ENCODE results near the gene PBOV1. TPM values are rescaled to one million over a fixed set of nuclear protein-coding genes. Genes with fewer than 3 reads are reported as not detected.

PBOV1 gene
- total RNA-seq, 2 experiments from 2014 or later, result not detected

DNA sequence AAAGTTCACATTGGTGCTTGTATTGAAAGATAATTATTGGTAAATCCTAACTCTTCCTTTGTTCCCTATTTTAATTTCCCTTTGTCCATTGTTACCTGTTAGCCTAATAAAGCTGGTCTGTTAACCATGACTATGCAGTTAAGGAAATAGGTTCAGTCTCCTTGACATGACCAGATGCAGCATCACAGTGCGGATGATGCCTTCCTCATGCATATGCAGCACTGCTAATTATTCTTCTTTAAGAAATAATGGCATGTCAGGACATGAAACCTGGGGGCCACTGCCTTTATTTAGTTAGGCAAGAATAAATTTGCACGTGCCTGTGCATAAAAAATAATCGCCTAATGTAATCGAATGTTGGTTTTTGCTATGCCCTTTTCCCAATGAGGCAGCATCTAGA, 16.5 kb downstream of the PBOV1 start:
- Histone ChIP-seq H4K20me1 (ENCODE audit: insufficient read depth, low read length) (no peaks in the 10 kb centered on the region), H3K9me3 (ENCODE audit: low read length) (no peaks in the 10 kb centered on the region), H3K27ac (ENCODE audit: low read depth, low read length, poor library complexity, severe bottlenecking) (no peak overlapping the region), H3K36me3 (ENCODE audit: insufficient read depth, low read length) (no peaks in the 10 kb centered on the region), H3K4me2 (ENCODE audit: low read length) (no peak overlapping the region), H3K9me2 (ENCODE audit: insufficient read depth, low read length) (no peaks in the 10 kb centered on the region), H3K4me1 (ENCODE audit: insufficient read depth, low read length, poor library complexity, severe bottlenecking) (no peaks in the 10 kb centered on the region), H3K79me2 (ENCODE audit: insufficient read depth, low read depth, low read length) (no peaks in the 10 kb centered on the region), H3K4me3 (ENCODE audit: low read depth, low read length, poor library complexity, severe bottlenecking) (no peak overlapping the region), H2AFZ (ENCODE audit: low read length) (no peak overlapping the region)
- CTCF ChIA-PET (ENCODE audit: unreplicated experiment), result no interaction called here
- no TSS peak for BruUV-seq (replicated peaks)
- TF ChIP-seq, protein P1, sequence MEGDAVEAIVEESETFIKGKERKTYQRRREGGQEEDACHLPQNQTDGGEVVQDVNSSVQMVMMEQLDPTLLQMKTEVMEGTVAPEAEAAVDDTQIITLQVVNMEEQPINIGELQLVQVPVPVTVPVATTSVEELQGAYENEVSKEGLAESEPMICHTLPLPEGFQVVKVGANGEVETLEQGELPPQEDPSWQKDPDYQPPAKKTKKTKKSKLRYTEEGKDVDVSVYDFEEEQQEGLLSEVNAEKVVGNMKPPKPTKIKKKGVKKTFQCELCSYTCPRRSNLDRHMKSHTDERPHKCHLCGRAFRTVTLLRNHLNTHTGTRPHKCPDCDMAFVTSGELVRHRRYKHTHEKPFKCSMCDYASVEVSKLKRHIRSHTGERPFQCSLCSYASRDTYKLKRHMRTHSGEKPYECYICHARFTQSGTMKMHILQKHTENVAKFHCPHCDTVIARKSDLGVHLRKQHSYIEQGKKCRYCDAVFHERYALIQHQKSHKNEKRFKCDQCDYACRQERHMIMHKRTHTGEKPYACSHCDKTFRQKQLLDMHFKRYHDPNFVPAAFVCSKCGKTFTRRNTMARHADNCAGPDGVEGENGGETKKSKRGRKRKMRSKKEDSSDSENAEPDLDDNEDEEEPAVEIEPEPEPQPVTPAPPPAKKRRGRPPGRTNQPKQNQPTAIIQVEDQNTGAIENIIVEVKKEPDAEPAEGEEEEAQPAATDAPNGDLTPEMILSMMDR (conservative IDR thresholded peaks at IDR 0.05; ENCODE audit: low read length), result no peak
- TF ChIP-seq EZH2phosphoT487 (IDR thresholded peaks at IDR 0.05; ENCODE audit: borderline replicate concordance, low read depth, low read length), result no peak
- intact Hi-C loops (cut with micrococcal nuclease; ENCODE audit: unreplicated experiment), result no loop called here
- POLR2A ChIA-PET, result interaction anchor here (0.7 kb wide), 1 partner anchor 42 kb away, joined by 3 read pairs; no protein-coding TSS in a partner anchor
- no peak for DNase-seq (ENCODE audit: low spot score)

DNA sequence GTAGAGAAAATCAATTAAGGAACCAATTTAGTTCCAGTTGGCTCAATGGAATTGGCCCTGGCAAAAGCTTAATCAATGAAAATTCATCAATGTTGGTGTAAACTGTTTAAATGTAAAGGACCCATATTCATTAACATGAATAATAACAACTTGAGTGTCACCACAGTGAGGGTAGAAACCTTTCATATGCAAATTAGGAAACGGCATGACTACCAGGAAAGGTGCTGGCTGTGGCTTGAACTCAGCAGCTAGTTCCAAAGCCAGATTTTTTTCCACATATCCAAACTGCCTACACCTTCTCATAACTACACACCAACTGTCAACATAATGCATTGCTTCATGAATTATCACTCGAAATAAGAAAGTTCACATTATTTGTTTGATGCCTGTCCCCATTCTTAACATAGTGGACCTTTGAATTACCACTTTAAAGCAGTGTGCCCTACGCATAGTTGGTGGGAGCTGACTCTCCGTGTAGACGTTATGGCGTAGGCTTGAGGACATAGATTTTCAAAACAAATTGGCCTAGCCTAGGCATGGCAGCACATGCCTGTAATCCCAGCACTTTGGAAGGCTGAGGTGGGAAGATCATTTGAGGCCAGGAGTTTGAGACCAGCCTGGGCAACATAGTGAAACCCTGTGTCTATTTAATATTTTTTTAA, 19.7 kb downstream of the PBOV1 start:
- intact Hi-C loops (cut with micrococcal nuclease; ENCODE audit: unreplicated experiment), result no loop called here
- Histone ChIP-seq H3K9me3 (ENCODE audit: low read length) (no peaks in the 10 kb centered on the region), H2AFZ (ENCODE audit: low read length) (no peak overlapping the region), H3K27ac (ENCODE audit: low read depth, low read length, poor library complexity, severe bottlenecking) (no peak overlapping the region), H3K79me2 (ENCODE audit: insufficient read depth, low read depth, low read length) (no peaks in the 10 kb centered on the region), H3K4me2 (ENCODE audit: low read length) (no peak overlapping the region), H3K4me3 (ENCODE audit: low read depth, low read length, poor library complexity, severe bottlenecking) (no peak overlapping the region), H4K20me1 (ENCODE audit: insufficient read depth, low read length) (no peaks in the 10 kb centered on the region), H3K36me3 (ENCODE audit: insufficient read depth, low read length) (no peaks in the 10 kb centered on the region), H3K4me1 (ENCODE audit: insufficient read depth, low read length, poor library complexity, severe bottlenecking) (no peaks in the 10 kb centered on the region), H3K9me2 (ENCODE audit: insufficient read depth, low read length) (no peaks in the 10 kb centered on the region)
- TF ChIP-seq, protein P1 (conservative IDR thresholded peaks at IDR 0.05; ENCODE audit: low read length), result no peak
- no peak for TF ChIP-seq EZH2phosphoT487 (IDR thresholded peaks at IDR 0.05; ENCODE audit: borderline replicate concordance, low read depth, low read length)
- no TSS peak for BruUV-seq (replicated peaks)
- POLR2A ChIA-PET, result no interaction called here
- DNase-seq (ENCODE audit: low spot score), result no peak
- CTCF ChIA-PET (ENCODE audit: unreplicated experiment), result no interaction called here

DNA sequence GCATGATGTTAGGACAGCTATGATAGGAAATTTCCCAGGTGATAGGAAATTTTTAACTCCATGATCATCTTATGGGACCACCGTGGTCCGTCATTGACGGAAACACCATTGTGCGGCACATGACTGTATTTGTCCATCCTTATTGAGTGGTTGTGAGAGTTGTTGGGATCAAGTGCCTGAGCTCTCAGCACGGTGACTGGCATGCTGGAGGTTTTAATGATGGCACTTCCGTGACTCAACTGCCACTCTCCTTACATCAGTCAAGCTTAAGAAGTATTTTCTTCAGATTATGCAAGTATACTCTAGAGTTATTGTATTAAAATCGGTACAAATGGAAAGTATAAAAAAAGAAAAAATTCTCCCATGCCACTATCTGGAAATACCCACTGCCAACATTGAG, 20.7 kb downstream of the PBOV1 start:
- Histone ChIP-seq H3K4me1 (ENCODE audit: insufficient read depth, low read length, poor library complexity, severe bottlenecking) (no peaks in the 10 kb centered on the region), H3K79me2 (ENCODE audit: insufficient read depth, low read depth, low read length) (no peaks in the 10 kb centered on the region), H2AFZ (ENCODE audit: low read length) (no peak overlapping the region), H3K36me3 (ENCODE audit: insufficient read depth, low read length) (no peaks in the 10 kb centered on the region), H3K4me3 (ENCODE audit: low read depth, low read length, poor library complexity, severe bottlenecking) (no peak overlapping the region), H3K27ac (ENCODE audit: low read depth, low read length, poor library complexity, severe bottlenecking) (no peak overlapping the region), H3K9me3 (ENCODE audit: low read length) (no peaks in the 10 kb centered on the region), H3K9me2 (ENCODE audit: insufficient read depth, low read length) (no peaks in the 10 kb centered on the region), H4K20me1 (ENCODE audit: insufficient read depth, low read length) (no peaks in the 10 kb centered on the region), H3K4me2 (ENCODE audit: low read length) (no peak overlapping the region)
- intact Hi-C loops (cut with micrococcal nuclease; ENCODE audit: unreplicated experiment), result no loop called here
- no peak for DNase-seq (ENCODE audit: low spot score)
- ChIA-PET POLR2A (interaction anchor here (0.6 kb wide), 1 partner anchor 1814 kb away, joined by 3 read pairs; no protein-coding TSS in a partner anchor), CTCF (ENCODE audit: unreplicated experiment) (no interaction called here)
- BruUV-seq (replicated peaks), result no TSS peak
- TF ChIP-seq, protein P1 (conservative IDR thresholded peaks at IDR 0.05; ENCODE audit: low read length), result no peak
- no peak for TF ChIP-seq EZH2phosphoT487 (IDR thresholded peaks at IDR 0.05; ENCODE audit: borderline replicate concordance, low read depth, low read length)

All from OCI-LY7 (cell line).